ENCODE data around the gene TIMMDC1. TPM values are rescaled to one million over a fixed set of nuclear protein-coding genes. Genes with fewer than 3 reads are reported as not detected.
"Not testable (repeated sequence)": the region's sequence is repeated elsewhere in the genome, so short reads cannot be mapped to it uniquely, and the experiment has no call there.

TIMMDC1 gene
- total RNA-seq, 4 donors from 2014 or later, result 16.2 to 52.8 (median 45.8) TPM

- H3K27me3 ChIP-seq, result no peaks in the 10 kb centered on the region
- H3K4me1 ChIP-seq, result no peaks in the 10 kb centered on the region
- H3K9me3 ChIP-seq, result no peaks in the 10 kb centered on the region
- DNase-seq, result no peak
- no peak overlapping the region for H3K27ac ChIP-seq
- 84 to 89% methylated on average over 5 of the region's 5 CpGs for WGBS, 2 donors
- no peak overlapping the region for H3K4me3 ChIP-seq
- TF ChIP-seq, protein P1, sequence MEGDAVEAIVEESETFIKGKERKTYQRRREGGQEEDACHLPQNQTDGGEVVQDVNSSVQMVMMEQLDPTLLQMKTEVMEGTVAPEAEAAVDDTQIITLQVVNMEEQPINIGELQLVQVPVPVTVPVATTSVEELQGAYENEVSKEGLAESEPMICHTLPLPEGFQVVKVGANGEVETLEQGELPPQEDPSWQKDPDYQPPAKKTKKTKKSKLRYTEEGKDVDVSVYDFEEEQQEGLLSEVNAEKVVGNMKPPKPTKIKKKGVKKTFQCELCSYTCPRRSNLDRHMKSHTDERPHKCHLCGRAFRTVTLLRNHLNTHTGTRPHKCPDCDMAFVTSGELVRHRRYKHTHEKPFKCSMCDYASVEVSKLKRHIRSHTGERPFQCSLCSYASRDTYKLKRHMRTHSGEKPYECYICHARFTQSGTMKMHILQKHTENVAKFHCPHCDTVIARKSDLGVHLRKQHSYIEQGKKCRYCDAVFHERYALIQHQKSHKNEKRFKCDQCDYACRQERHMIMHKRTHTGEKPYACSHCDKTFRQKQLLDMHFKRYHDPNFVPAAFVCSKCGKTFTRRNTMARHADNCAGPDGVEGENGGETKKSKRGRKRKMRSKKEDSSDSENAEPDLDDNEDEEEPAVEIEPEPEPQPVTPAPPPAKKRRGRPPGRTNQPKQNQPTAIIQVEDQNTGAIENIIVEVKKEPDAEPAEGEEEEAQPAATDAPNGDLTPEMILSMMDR (IDR thresholded peaks at IDR 0.05), result no peak
- no peak for TF ChIP-seq POLR2A (IDR thresholded peaks at IDR 0.05)
- intact Hi-C loops (cut with DNase I), result no loop called here
- H3K36me3 ChIP-seq, result no peaks in the 10 kb centered on the region
These were observed 53.3 kb downstream of the TIMMDC1 start for GRCh38 chr3:119551598-119551997.

- H3K36me3 ChIP-seq; DNase-seq; H3K4me3 ChIP-seq; H3K27ac ChIP-seq; H3K9me3 ChIP-seq; H3K27me3 ChIP-seq; intact Hi-C loops (cut with DNase I); H3K4me1 ChIP-seq: not testable (repeated sequence)
- 91 to 93% methylated on average over 6 of the region's 6 CpGs for WGBS, 2 donors
These were observed 54.6 kb downstream of the TIMMDC1 start for GRCh38 chr3:119552928-119553327.

GRCh38 chr3:119553823-119554415 is 55.6 kb downstream of the TIMMDC1 start:
- Histone ChIP-seq H3K36me3 (no peaks in the 10 kb centered on the region), H3K4me3 (no peak overlapping the region), H3K4me1 (no peaks in the 10 kb centered on the region), H3K27me3 (no peaks in the 10 kb centered on the region), H3K27ac (no peak overlapping the region), H3K9me3 (no peaks in the 10 kb centered on the region)
- WGBS, 2 donors, result 56 to 63% methylated on average over 5 of the region's 5 CpGs
- TF ChIP-seq, protein P1 (IDR thresholded peaks at IDR 0.05), result no peak
- no peak for TF ChIP-seq POLR2A (IDR thresholded peaks at IDR 0.05)
- no peak for DNase-seq
- intact Hi-C loops (cut with DNase I), result no loop called here

DNA sequence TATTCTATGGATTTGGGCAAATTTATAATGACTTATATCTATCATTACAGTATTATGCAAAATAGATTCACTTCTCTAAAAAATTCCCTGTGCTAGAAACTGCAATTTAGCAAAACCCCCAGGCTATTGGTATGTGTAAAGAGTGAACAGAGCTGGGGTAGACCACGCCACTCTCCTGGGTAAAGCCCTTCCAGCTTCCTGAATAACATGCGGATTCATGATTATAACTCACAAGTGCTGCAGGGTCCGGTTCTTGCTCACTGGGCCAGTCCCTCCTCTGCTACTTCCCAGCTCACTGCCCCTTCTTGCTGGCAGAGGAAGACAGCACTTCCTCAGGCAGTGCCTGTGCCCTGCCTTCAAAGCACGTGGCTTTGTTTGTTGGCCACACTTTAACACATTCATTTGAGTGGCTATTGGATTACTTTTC is 57.0 kb downstream of the TIMMDC1 start:
- no peaks in the 10 kb centered on the region for H3K27me3 ChIP-seq
- 25 to 46% methylated on average over 3 to 4 of the region's 4 CpGs for WGBS, 2 donors
- H3K4me1 ChIP-seq, result no peaks in the 10 kb centered on the region
- H3K9me3 ChIP-seq, result no peaks in the 10 kb centered on the region
- no peaks in the 10 kb centered on the region for H3K36me3 ChIP-seq
- H3K27ac ChIP-seq, result no peak overlapping the region
- intact Hi-C loops (cut with DNase I), result no loop called here
- no peak for DNase-seq
- TF ChIP-seq, protein P1 (IDR thresholded peaks at IDR 0.05), result no peak
- TF ChIP-seq POLR2A (IDR thresholded peaks at IDR 0.05), result no peak
- no peak overlapping the region for H3K4me3 ChIP-seq

DNA sequence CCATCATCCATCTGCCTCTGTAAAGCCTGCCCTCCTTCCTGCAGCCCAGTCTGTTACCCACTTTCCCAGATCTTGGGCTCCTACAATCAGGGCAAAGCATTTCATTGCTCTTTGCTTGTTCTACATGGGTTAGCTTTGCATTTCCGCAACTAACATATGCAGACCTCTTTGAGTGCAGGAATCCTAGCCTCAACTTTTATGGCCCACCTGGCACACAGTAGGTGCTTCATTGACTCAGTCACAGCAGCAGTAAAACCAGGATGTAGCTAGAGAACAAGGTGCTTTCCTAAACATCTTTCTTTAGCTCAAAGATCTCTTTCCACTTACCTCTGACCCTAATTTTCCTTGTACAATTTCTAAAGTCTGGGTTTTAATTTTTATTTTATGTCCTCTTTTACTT is 57.6 kb downstream of the TIMMDC1 start:
- 80% methylated on average over 1 of the region's 1 CpG; no CpG with 5 or more reads in 1 of the 2 donors for WGBS, 2 donors
- Histone ChIP-seq H3K4me1 (no peaks in the 10 kb centered on the region), H3K36me3 (no peaks in the 10 kb centered on the region), H3K27ac (no peak overlapping the region), H3K27me3 (no peaks in the 10 kb centered on the region), H3K4me3 (no peak overlapping the region), H3K9me3 (no peaks in the 10 kb centered on the region)
- no peak for TF ChIP-seq POLR2A (IDR thresholded peaks at IDR 0.05)
- TF ChIP-seq, protein P1 (IDR thresholded peaks at IDR 0.05), result no peak
- intact Hi-C loops (cut with DNase I), result no loop called here
- DNase-seq, result no peak
